HUDEP-2 (cell line): ENCODE results near the gene CCDC12.

ENCODE experiments used
- DNase-seq, 76 experiments: peaks; one replicate each; lab custom pipeline; 2025; ENCODE audit not compliant: unreplicated experiment in 76 of 76; lab: John Stamatoyannopoulos, UW

The CCDC12 gene

GRCh38 chr3:46883054-46883829 lies 93.3 kb downstream of the CCDC12 start:
- peak in 5 of 76 experiments; percentile 3 to 17 (median 9) for DNase-seq

GRCh38 chr3:46882377-46883053 lies 94.0 kb downstream of the CCDC12 start:
- peak in 2 of 76 experiments; percentile 1 to 4 for DNase-seq

DNA sequence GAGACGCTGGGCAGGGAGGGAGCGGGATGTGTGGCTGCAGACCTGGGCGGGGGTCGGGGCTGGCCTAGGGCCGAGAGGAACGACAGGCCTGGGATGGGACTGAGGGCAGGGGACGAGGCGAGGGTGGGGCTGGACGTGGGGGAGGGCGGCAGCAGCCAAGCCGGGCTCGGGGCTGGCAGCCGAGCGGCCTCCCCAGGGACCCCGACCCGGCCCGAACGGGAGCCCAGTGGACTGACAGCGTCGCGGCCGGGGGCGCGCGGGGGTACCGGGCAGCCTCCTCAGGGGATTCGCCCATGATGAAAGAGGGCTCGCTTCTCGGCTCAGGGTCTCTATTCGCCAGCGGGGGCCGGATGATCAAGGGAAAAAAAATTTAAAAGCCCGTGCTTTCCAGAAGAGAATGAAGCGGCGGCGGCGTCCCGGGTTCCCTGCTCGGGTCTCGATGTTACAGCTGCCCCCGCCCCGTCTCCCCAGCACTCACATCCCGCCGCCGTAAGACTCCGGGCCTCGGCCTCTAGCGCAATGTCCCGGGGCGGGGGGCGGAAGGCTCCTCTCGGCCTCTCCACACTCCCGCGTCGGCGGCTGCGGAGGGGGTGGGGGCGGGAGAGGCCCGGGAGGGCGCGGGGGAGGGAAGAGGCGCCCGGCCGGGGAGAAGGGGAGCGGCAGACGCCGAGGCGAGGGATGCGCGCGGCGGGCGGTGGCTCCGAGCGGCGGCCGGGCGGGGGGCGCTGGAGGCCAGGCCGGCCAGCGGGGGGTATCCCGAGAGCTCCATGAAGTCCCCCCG lies 94.8 kb downstream of the CCDC12 start:
- no peak for DNase-seq

DNA sequence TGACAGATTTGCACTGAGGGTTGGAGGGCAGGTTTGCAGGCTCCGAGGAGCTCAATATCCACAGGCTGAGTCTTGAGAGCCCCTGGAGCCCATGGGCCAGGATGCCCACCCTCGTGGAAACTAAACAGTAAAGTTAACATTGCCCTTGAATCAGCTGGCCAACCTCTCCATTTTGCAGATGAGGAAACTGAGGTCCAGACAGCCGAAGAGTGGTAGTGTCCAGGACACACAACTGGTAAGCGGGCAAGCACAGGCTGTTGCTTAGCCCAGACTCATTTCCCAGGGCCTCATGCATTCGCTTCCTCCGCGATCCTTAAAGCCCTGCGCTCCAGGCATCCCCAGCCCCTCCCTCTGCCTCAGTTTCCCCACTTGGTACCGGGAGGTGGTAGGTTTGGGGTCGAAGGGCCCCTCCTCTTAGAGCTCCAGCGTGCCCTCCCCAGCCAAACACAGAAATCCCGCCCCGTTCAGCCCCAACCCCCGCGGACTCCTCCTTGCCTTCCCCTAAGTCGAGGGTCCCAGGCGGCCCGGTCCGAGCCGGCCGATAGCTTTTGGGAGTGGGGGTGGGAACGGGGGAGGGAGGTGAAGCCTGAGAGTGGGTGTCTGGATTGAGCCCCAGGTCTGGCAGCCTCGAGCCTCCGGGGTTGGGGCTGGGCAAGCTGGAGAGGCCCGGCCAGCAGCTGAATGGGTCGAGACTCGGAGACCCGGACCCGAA lies 95.5 kb downstream of the CCDC12 start:
- DNase-seq: no peak

GRCh38 chr3:46878781-46879436 lies 97.6 kb downstream of the CCDC12 start:
- no peak for DNase-seq

- DNase-seq: no peak
These were observed 99.0 kb downstream of the CCDC12 start, which contains the start of gene PTH1R for GRCh38 chr3:46877406-46878125. Gene PTH1R, plus strand, starts transcription at chr3:46877721. Its CDS starts 5,839 bp downstream, at chr3:46883560.

DNA sequence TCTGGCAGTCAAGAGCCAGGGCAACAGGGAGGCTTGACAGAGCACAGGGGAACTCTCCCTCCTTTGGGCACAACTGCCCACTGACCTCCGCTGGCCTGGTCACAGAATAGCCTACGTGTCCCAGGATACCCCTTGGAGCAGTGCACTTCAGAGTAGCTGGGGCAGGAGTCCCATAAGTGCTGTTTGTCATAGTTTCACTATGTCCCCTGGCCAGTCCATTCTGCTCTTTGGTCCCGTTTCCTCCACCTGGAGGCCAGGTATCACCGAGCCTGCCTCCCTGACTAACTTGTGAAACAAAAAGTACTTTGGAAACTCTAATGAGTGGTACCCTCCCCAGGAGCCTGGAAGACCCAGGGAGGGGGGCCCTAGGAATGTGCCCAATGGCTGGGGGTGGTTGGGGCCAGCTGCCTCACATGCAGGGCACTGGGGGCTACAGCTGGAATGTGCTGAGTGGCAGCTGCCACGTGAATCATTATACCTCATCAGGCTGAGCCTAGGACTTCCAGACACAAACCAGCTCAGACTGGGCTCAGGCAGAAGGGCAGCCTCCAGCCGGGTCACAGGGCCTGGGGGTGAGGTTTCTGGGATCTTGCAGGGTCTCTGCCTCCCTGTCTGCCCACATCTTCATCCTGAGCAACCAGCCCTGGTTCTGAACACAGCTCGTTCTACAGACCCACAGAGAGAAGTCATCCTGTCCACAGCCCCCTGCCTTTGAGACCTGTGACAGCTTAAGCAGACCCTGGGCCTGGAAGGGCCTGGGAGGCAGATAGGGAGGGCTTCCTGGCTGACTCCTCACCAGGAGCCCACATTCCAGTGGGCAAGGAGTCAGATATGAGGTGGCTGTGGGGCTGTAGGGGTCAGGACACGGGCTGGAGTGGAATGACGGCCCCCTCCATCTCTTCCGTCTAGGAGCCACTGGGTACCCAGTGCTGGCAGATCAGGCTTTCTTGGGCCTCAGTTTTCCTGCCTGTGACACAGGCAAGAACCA lies 99.9 kb downstream of the CCDC12 start:
- DNase-seq: no peak

DNA sequence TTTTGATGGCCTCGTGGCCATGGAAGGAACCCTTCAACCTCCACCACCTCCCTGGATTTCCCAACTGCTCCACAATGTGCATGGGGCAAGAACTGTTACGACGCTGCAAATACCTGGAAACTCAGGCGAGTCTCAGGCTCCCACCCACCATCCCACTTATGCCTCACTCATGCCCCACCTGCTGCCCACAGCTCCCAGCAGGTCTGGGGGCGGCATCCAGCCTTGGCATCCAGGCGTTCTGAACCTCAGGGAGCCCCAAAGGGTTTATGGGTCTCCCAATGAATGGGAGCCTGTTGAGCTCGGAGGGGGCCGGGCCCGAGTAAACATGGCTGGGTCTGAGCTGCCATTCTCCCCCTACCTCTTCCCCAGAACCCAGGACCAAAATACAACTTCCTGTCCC lies 101.0 kb downstream of the CCDC12 start:
- no peak for DNase-seq

GRCh38 chr3:46874430-46874829 lies 102.1 kb downstream of the CCDC12 start:
- no peak for DNase-seq

- DNase-seq: no peak
These were observed 103.0 kb downstream of the CCDC12 start for GRCh38 chr3:46873521-46873920.
